HepG2 (cell line): ENCODE results near the gene TAS1R1. TPM values are rescaled to one million over a fixed set of nuclear protein-coding genes. Genes with fewer than 3 reads are reported as not detected.

Experiments
- ATAC-seq: fragments of 200-7000 bp; cut with Tn5 transposase; 3 replicates; pipeline ENCODE4 v1.9.1; 2020; ENCODE audit warnings: mild to moderate bottlenecking, moderate library complexity
- BruUV-seq: library from RNA; stranded (reverse); fragments of 400-500 nt; replicated peaks from 2 replicates; lab custom pipeline; 2021; lab: Mats Ljungman, UMichigan
- CTCF ChIA-PET: fragments of 300-600 bp; formaldehyde crosslinking; extraction: SDS; loops from one replicate; lab custom pipeline; 2021; ENCODE audit warnings: low total read pairs, inconsistent platforms, low intra/inter-chr PET ratio; lab: Yijun Ruan, JAX
- POLR2A ChIA-PET: fragments of 350-600 bp; sonication (Branson Sonifier 250); formaldehyde crosslinking; loops from one replicate; lab custom pipeline; 2020; ENCODE audit warnings: antibody characterized with exemption, inconsistent platforms; lab: Yijun Ruan, JAX
- DNase-seq: peaks from one replicate; pipeline ENCODE4 v3.0.0-alpha.2; 2015; ENCODE audit warnings: low spot score
- FAIRE-seq: peaks from 3 replicates; lab custom pipeline; 2011; peaks lifted over from hg19 to GRCh38; lab: Jason Lieb, UNC
- H2AFZ ChIP-seq: one replicate; pipeline ENCODE4 v1.6.1; 2011; ENCODE audit warnings: low read length, inconsistent platforms
- H3K27ac ChIP-seq: fragments of 300-600 bp; 3 replicates; pipeline ENCODE4 v1.8.0; 2011; ENCODE audit warnings: mixed run types, mild to moderate bottlenecking, mixed read lengths, low read length, inconsistent platforms; ENCODE audit not compliant: insufficient read depth; ENCODE audit errors: extremely low read length
- H3K27me3 ChIP-seq, 2 experiments: fragments of 200-600 bp in 1 of 2; 2 replicates in 1 of 2; 3 replicates in 1 of 2; pipeline versions ENCODE4 v1.6.0 to v1.8.0; 2011; ENCODE audit warnings: low read length in 2 of 2, mild to moderate bottlenecking in 2 of 2, moderate library complexity in 2 of 2, inconsistent platforms in 1 of 2; ENCODE audit not compliant: insufficient read depth in 2 of 2, control insufficient read depth in 1 of 2
- H3K36me3 ChIP-seq, 2 experiments: fragments of 200-600 bp in 1 of 2; replicated peaks in 1 of 2; 2 replicates in 1 of 2; 3 replicates in 1 of 2; pipeline versions ENCODE4 v1.5.1 to v1.8.0; 2011; ENCODE audit warnings: low read length in 2 of 2, inconsistent platforms in 1 of 2; ENCODE audit not compliant: insufficient read depth in 2 of 2, control insufficient read depth in 1 of 2
- H3K4me1 ChIP-seq: 2 replicates; pipeline ENCODE4 v1.5.1; 2012; ENCODE audit warnings: low read length, inconsistent platforms; ENCODE audit not compliant: insufficient read depth
- H3K4me2 ChIP-seq: 2 replicates; pipeline ENCODE4 v1.6.0; 2011; ENCODE audit warnings: low read depth, low read length, inconsistent platforms
- H3K4me3 ChIP-seq, 3 experiments: fragments of 200-600 bp in 1 of 3; sonication (generic), shearing (Covaris generic) in 1 of 3; replicated peaks in 1 of 3; 2 replicates each; pipeline ENCODE4 v1.5.1; 2011 to 2016; ENCODE audit warnings: low read length in 3 of 3, inconsistent platforms in 2 of 3, low read depth in 2 of 3, mild to moderate bottlenecking in 2 of 3, control low read depth in 1 of 3, mixed read lengths in 1 of 3; ENCODE audit not compliant: insufficient read depth in 1 of 3
- H3K79me2 ChIP-seq: one replicate; pipeline ENCODE4 v1.6.1; 2011; ENCODE audit warnings: low read length, inconsistent platforms; ENCODE audit not compliant: insufficient read depth
- H3K9ac ChIP-seq: 2 replicates; pipeline ENCODE4 v1.6.0; 2011; ENCODE audit warnings: mild to moderate bottlenecking, low read depth, low read length, inconsistent platforms; ENCODE audit not compliant: insufficient read depth
- H3K9me3 ChIP-seq: 2 replicates; pipeline ENCODE4 v1.5.1; 2012; ENCODE audit warnings: mild to moderate bottlenecking, low read length
- H4K20me1 ChIP-seq: 2 replicates; pipeline ENCODE4 v1.6.0; 2011; ENCODE audit warnings: inconsistent platforms, mild to moderate bottlenecking, low read length, moderate library complexity; ENCODE audit not compliant: insufficient read depth
- AGO1 ChIP-seq: fragments of 200-400 bp; formaldehyde crosslinking; IDR thresholded peaks from 2 replicates; pipeline ENCODE4 v1.6.1; 2017; ENCODE audit warnings: mild to moderate bottlenecking, low read depth, low read length, moderate library complexity; ENCODE audit not compliant: poor library complexity, severe bottlenecking
- KLF11 ChIP-seq: IDR thresholded peaks from 2 replicates; pipeline ENCODE4 v1.6.1; 2016; ENCODE audit warnings: missing compliant biosample characterization
- MTA1 ChIP-seq: sonication (generic); formaldehyde crosslinking; IDR thresholded peaks from 2 replicates; pipeline ENCODE4 v1.4.0; 2020; ENCODE audit warnings: missing genetic modification reagents, mild to moderate bottlenecking, borderline replicate concordance
- MTF2 ChIP-seq: sonication (generic); formaldehyde crosslinking; IDR thresholded peaks from 2 replicates; pipeline ENCODE4 v1.5.0; 2020; ENCODE audit warnings: missing genetic modification reagents, borderline replicate concordance
- PTBP1 ChIP-seq: fragments of 200-400 bp; formaldehyde crosslinking; IDR thresholded peaks from 2 replicates; pipeline ENCODE4 v1.6.1; 2018; ENCODE audit warnings: low read length, low read depth; ENCODE audit not compliant: poor library complexity, severe bottlenecking
- SALL1 ChIP-seq: sonication (generic); formaldehyde crosslinking; IDR thresholded peaks from 2 replicates; pipeline ENCODE4 v1.8.0; 2022; ENCODE audit warnings: mild to moderate bottlenecking, missing genetic modification reagents
- SPEN ChIP-seq: sonication (generic); formaldehyde crosslinking; IDR thresholded peaks from 2 replicates; pipeline ENCODE4 v1.5.1; 2020; ENCODE audit warnings: low read depth, mild to moderate bottlenecking, missing genetic modification reagents
- THYN1 ChIP-seq: sonication (generic); formaldehyde crosslinking; IDR thresholded peaks from 2 replicates; pipeline ENCODE4 v1.8.1; 2023; ENCODE audit warnings: low read depth, mild to moderate bottlenecking, moderate library complexity, missing genetic modification reagents, borderline replicate concordance
- TRIM24 ChIP-seq: sonication (generic); formaldehyde crosslinking; IDR thresholded peaks from 2 replicates; pipeline ENCODE4 v1.8.0; 2022; ENCODE audit warnings: mild to moderate bottlenecking, missing genetic modification reagents
- YEATS2 ChIP-seq: sonication (generic); formaldehyde crosslinking; IDR thresholded peaks from 2 replicates; pipeline ENCODE4 v1.4.0; 2020; ENCODE audit warnings: missing genetic modification reagents, borderline replicate concordance
- ZNF331 ChIP-seq: sonication (generic); formaldehyde crosslinking; IDR thresholded peaks from 2 replicates; pipeline ENCODE4 v1.4.0; 2020; ENCODE audit warnings: missing genetic modification reagents
- ZNF337 ChIP-seq: sonication (generic); formaldehyde crosslinking; IDR thresholded peaks from 2 replicates; pipeline ENCODE4 v1.5.1; 2020; ENCODE audit warnings: missing genetic modification reagents, low read depth, mild to moderate bottlenecking, borderline replicate concordance
- ZNF781 ChIP-seq: sonication (generic); formaldehyde crosslinking; IDR thresholded peaks from 2 replicates; pipeline ENCODE4 v1.5.1; 2020; ENCODE audit warnings: borderline replicate concordance, mild to moderate bottlenecking, missing genetic modification reagents; ENCODE audit errors: not compliant biosample characterization
- ZSCAN29 ChIP-seq: sonication (generic); formaldehyde crosslinking; conservative IDR thresholded peaks from 2 replicates; pipeline ENCODE4 v1.4.0; 2020; ENCODE audit warnings: mild to moderate bottlenecking, missing genetic modification reagents
- WGBS: methylation state at CpG from one replicate; pipeline ENCODE4 v1.1.6; 2017; ENCODE audit warnings: low lambda C conversion rate; 5-methylcytosine and 5-hydroxymethylcytosine counted together
- in situ Hi-C: cut with HindIII; loops from 2 replicates; pipeline ENCODE4 v1.10.0; 2017; ENCODE audit warnings: low pct_unique_long_range_greater_than_20kb; ENCODE audit not compliant: extremely low pct_ligation_motif_present
- intact Hi-C: fragments of 100-400 bp; cut with micrococcal nuclease; formaldehyde crosslinking; loops from one replicate; pipeline ENCODE4 v1.10.0; 2022; ENCODE audit not compliant: unreplicated experiment
- polyA plus RNA-seq, 8 experiments: library from polyadenylated mRNA; depleted of rRNA in 3 of 8; stranded (reverse) in 7 of 8; unstranded in 1 of 8; fragments of >200 nt; fragmentation: Illumina TruSeq in 4 of 8; extraction: Trizol in 4 of 8; gene quantifications; 2 replicates each; pipeline versions ENCODE4 v1.2.1 to v1.2.3, GENCODE V29; 2011 to 2016; ENCODE audit warnings: low read depth in 4 of 8, missing spikeins in 1 of 8, mixed read lengths in 1 of 8; ENCODE audit not compliant: insufficient read depth in 1 of 8
- total RNA-seq, 5 experiments: library from RNA; depleted of rRNA; stranded (reverse); fragments of >200 nt; fragmentation: Illumina TruSeq; extraction: Trizol; gene quantifications; 2 replicates each; pipeline ENCODE4 v1.2.3, GENCODE V29; 2016; ENCODE audit warnings: low read depth in 1 of 5
- TF ChIP-seq, protein P1 (sequence below): sonication (generic); formaldehyde crosslinking; IDR thresholded peaks from 2 replicates; pipeline ENCODE4 v1.5.0; 2020; ENCODE audit warnings: mild to moderate bottlenecking, missing genetic modification reagents
- TF ChIP-seq, protein P2 (sequence below): IDR thresholded peaks from 2 replicates; pipeline ENCODE4 v1.6.1; 2016; ENCODE audit warnings: mild to moderate bottlenecking
- TF ChIP-seq, protein P3 (sequence below): sonication (generic); formaldehyde crosslinking; IDR thresholded peaks from 2 replicates; pipeline ENCODE4 v1.8.1; 2023; ENCODE audit warnings: missing genetic modification reagents, mild to moderate bottlenecking, borderline replicate concordance
- TF ChIP-seq, protein P4 (sequence below): sonication (generic); formaldehyde crosslinking; IDR thresholded peaks from 2 replicates; pipeline ENCODE4 v1.4.0; 2020; ENCODE audit warnings: missing genetic modification reagents

TAS1R1 gene
- total and polyA plus RNA-seq, 2 of the 13 experiments (the other 11 are each of a cell fraction or from before 2014, with no cell fraction given): 1.4 to 1.6 TPM

GRCh38 chr1:6508816-6509189, 46.3 kb upstream of the TAS1R1 start:
- FAIRE-seq: no peak
- TF ChIP-seq ZSCAN29: no peak
- TF ChIP-seq KLF11 (CRISPR knock-in tag): no peak
- no peak for TF ChIP-seq SALL1
- TF ChIP-seq MTA1 (CRISPR knock-in tag): no peak
- TF ChIP-seq, protein P1, sequence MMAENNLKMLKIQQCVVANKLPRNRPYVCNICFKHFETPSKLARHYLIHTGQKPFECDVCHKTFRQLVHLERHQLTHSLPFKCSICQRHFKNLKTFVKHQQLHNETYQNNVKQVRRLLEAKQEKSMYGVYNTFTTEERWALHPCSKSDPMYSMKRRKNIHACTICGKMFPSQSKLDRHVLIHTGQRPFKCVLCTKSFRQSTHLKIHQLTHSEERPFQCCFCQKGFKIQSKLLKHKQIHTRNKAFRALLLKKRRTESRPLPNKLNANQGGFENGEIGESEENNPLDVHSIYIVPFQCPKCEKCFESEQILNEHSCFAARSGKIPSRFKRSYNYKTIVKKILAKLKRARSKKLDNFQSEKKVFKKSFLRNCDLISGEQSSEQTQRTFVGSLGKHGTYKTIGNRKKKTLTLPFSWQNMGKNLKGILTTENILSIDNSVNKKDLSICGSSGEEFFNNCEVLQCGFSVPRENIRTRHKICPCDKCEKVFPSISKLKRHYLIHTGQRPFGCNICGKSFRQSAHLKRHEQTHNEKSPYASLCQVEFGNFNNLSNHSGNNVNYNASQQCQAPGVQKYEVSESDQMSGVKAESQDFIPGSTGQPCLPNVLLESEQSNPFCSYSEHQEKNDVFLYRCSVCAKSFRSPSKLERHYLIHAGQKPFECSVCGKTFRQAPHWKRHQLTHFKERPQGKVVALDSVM (CRISPR knock-in tag): no peak
- TF ChIP-seq, protein P2, sequence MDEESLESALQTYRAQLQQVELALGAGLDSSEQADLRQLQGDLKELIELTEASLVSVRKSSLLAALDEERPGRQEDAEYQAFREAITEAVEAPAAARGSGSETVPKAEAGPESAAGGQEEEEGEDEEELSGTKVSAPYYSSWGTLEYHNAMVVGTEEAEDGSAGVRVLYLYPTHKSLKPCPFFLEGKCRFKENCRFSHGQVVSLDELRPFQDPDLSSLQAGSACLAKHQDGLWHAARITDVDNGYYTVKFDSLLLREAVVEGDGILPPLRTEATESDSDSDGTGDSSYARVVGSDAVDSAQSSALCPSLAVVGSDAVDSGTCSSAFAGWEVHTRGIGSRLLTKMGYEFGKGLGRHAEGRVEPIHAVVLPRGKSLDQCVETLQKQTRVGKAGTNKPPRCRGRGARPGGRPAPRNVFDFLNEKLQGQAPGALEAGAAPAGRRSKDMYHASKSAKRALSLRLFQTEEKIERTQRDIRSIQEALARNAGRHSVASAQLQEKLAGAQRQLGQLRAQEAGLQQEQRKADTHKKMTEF (CRISPR knock-in tag): no peak
- TF ChIP-seq SPEN (CRISPR knock-in tag): no peak
- no peak for TF ChIP-seq PTBP1
- no peak for TF ChIP-seq YEATS2 (CRISPR knock-in tag)
- no peak for TF ChIP-seq ZNF781 (CRISPR knock-in tag)
- TF ChIP-seq, protein P3, sequence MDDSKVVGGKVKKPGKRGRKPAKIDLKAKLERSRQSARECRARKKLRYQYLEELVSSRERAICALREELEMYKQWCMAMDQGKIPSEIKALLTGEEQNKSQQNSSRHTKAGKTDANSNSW (CRISPR knock-in tag): no peak
- TF ChIP-seq TRIM24 (CRISPR knock-in tag): no peak
- no peak for TF ChIP-seq THYN1 (CRISPR knock-in tag)
- no peak for TF ChIP-seq AGO1
- TF ChIP-seq ZNF331: no peak
- TF ChIP-seq, protein P4, sequence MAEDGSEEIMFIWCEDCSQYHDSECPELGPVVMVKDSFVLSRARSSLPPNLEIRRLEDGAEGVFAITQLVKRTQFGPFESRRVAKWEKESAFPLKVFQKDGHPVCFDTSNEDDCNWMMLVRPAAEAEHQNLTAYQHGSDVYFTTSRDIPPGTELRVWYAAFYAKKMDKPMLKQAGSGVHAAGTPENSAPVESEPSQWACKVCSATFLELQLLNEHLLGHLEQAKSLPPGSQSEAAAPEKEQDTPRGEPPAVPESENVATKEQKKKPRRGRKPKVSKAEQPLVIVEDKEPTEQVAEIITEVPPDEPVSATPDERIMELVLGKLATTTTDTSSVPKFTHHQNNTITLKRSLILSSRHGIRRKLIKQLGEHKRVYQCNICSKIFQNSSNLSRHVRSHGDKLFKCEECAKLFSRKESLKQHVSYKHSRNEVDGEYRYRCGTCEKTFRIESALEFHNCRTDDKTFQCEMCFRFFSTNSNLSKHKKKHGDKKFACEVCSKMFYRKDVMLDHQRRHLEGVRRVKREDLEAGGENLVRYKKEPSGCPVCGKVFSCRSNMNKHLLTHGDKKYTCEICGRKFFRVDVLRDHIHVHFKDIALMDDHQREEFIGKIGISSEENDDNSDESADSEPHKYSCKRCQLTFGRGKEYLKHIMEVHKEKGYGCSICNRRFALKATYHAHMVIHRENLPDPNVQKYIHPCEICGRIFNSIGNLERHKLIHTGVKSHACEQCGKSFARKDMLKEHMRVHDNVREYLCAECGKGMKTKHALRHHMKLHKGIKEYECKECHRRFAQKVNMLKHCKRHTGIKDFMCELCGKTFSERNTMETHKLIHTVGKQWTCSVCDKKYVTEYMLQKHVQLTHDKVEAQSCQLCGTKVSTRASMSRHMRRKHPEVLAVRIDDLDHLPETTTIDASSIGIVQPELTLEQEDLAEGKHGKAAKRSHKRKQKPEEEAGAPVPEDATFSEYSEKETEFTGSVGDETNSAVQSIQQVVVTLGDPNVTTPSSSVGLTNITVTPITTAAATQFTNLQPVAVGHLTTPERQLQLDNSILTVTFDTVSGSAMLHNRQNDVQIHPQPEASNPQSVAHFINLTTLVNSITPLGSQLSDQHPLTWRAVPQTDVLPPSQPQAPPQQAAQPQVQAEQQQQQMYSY: no peak
- no peak for TF ChIP-seq ZNF337
- TF ChIP-seq MTF2 (CRISPR knock-in tag): no peak

More at GRCh38 chr1:6508816-6509189, 46.3 kb upstream of the TAS1R1 start:
- 0 out of 2 replicates have a peak overlapping the region, but pooled peaks have one; percentile 14 for H3K4me2 ChIP-seq
- no peaks in the 10 kb centered on the region for H3K9me3 ChIP-seq
- H4K20me1 ChIP-seq: no peaks in the 10 kb centered on the region
- CTCF ChIA-PET: no interaction called here
- 79% methylated on average over 7 of the region's 11 CpGs for WGBS
- H3K27me3 ChIP-seq: peaks cover 21 to 46% of the 10 kb centered on the region in 2 experiments; a peak in 4 of 5 replicates
- intact Hi-C loops: no loop called here
- ATAC-seq (no peak), DNase-seq (no peak)
- no peak overlapping the region for H3K27ac ChIP-seq
- BruUV-seq: no TSS peak
- H2AFZ ChIP-seq: no peak overlapping the region
- H3K4me1 ChIP-seq: peaks cover 76% of the 10 kb centered on the region
- POLR2A ChIA-PET: interaction anchor here (0.6 to 1.2 kb wide), 4 partner anchors 13 to 46 kb away, joined by 3 read pairs; partner anchors contain the start of genes NOL9 and TAS1R1
- no peaks in the 10 kb centered on the region for H3K79me2 ChIP-seq
- H3K4me3 ChIP-seq: no peak overlapping the region
- in situ Hi-C loops: no loop called here
- H3K9ac ChIP-seq: no peak overlapping the region
- H3K36me3 ChIP-seq: no peaks in the 10 kb centered on the region
